ENCODE results near the gene SHISAL1.

SHISAL1 gene

GRCh38 chr22:44207981-44208317, 104.8 kb downstream of the SHISAL1 start:
- DNase-seq (ENCODE audit: low spot score) = no peak

GRCh38 chr22:44207173-44207980, 105.4 kb downstream of the SHISAL1 start:
- no peak for DNase-seq (ENCODE audit: low spot score)

- no peak for DNase-seq (ENCODE audit: low spot score)
Measured at GRCh38 chr22:44206696-44207095, 106.1 kb downstream of the SHISAL1 start.

DNA sequence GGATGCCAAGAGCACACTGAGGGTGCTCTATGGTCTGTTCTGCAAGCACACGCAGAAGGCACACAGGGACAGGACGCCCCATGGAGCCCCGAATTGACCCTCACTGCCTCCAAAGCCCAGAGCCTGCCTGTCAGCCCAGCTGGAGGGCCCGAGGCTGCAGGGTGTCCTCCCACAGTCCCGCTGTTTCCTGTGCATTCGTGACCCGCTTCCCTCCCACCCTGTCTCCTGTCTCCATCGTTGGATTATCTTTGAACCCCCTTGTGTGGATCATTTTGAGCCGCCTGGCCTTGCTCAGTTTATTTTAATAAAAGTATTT, 106.5 kb downstream of the SHISAL1 start:
- DNase-seq (ENCODE audit: low spot score) = no peak

DNA sequence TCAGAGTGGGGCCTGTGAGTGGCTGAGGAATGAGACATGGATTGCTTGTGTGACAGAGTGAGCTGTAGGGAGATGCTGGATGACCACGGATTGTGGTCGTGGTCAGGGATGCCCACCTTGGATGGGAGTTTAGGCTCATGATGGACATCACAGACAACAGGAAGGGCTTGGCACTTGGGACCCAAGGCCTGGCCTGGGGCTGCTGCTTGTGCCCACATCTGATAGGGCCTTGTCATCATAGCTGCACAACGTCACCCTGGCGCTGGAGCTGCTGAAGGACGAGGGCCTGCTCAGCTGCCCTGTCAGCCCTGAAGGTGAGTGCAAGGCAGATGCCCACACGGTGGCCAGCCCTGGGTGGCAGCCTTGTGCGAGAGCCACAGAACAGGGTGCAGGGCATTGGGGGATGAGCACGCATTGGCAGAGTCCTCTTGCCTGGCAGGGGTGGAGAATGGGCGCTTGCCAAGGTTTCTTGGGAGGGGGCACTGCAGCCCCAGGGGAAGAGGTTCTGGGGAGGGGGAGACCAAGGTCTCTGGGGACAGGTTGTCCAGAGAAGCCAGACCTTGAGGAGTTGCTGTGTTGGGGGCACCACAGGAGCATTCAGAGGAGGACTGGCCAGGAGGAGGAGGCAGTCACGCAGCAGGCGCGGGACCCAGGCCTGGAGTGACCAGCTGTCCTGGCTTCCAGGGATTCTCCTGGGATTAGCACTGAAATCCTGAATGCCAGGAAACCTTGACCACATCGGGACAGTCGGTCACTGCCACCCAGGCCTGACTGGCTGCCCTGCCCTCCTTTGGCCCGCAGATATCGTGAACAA, 107.0 kb downstream of the SHISAL1 start:
- DNase-seq (ENCODE audit: low spot score) = no peak

GRCh38 chr22:44204739-44205515, 107.8 kb downstream of the SHISAL1 start:
- DNase-seq (ENCODE audit: low spot score) = no peak

GRCh38 chr22:44203203-44203602, 109.5 kb downstream of the SHISAL1 start:
- DNase-seq (ENCODE audit: low spot score) = no peak

GRCh38 chr22:44202261-44202789, 110.4 kb downstream of the SHISAL1 start:
- DNase-seq (ENCODE audit: low spot score) = no peak

GRCh38 chr22:44201665-44202064, 111.1 kb downstream of the SHISAL1 start:
- DNase-seq (ENCODE audit: low spot score) = no peak

- DNase-seq (ENCODE audit: low spot score) = no peak
Measured at GRCh38 chr22:44200855-44201550, 111.7 kb downstream of the SHISAL1 start.

DNA sequence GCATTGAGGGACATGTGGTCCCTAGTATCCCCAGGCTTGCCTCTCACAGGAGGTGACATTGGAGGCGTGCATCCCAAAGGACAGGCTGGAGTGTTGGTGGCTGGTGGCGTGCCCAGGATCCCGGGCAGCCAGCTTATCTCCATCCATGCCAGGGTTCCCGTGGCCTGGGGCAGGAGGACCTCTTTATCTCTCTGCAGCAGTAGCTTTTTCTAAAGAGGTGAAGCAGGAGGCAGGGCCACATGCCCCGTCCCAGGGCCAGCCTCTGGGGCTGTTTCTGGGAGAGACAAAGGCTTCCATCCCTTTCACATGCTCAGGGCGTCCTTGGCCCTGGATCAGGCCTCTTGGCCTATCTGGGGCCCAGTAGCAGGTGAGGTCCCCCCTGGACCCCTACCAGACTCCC, 112.3 kb downstream of the SHISAL1 start:
- DNase-seq (ENCODE audit: low spot score) = no peak

DNA sequence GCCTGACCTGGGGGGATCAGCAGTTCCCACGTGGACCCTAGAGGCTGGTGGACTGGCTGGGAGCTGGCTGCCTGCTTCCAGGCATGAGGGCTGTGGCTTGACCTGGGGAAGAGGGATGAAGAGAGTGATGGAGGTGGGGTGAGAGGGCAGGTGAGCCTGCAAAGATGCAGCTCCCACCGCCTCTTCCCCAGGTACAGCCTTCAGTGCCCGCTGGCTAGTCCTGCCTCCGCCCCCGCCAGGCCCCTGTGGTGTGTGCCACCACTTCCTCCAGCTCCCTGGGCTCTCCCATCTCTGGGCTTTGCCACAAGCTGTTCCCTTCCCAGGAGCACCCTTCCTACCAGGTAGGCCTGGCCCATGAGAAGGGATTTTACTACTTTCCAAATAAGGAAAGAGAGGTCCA, 112.9 kb downstream of the SHISAL1 start:
- DNase-seq (ENCODE audit: low spot score) = no peak

GRCh38 chr22:44199164-44199563, 113.6 kb downstream of the SHISAL1 start:
- DNase-seq (ENCODE audit: low spot score) = no peak

DNA sequence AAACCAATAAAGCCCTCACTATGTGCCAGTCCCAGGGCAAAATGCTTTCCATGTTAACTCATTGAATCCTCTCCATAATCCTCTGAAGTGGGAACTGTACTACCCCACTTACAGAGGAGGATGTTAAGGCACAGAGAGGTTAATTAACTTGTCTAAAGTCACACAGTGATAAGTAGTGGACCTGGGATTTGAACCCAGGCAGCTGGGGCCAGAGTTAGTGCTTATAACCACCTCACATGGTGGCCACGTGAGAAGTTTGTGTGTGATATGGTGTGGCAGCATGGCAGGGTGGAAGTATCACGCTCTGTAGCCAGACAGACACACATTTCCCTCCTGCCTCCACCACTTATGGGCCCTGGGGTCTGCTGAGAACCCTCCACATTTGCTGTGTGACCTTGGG, 115.5 kb downstream of the SHISAL1 start:
- DNase-seq (ENCODE audit: low spot score) = no peak

- no peak for DNase-seq (ENCODE audit: low spot score)
Measured at GRCh38 chr22:44196731-44197131, 116.0 kb downstream of the SHISAL1 start.

- DNase-seq (ENCODE audit: low spot score) = no peak
Measured at GRCh38 chr22:44196241-44196640, 116.5 kb downstream of the SHISAL1 start.

DNA sequence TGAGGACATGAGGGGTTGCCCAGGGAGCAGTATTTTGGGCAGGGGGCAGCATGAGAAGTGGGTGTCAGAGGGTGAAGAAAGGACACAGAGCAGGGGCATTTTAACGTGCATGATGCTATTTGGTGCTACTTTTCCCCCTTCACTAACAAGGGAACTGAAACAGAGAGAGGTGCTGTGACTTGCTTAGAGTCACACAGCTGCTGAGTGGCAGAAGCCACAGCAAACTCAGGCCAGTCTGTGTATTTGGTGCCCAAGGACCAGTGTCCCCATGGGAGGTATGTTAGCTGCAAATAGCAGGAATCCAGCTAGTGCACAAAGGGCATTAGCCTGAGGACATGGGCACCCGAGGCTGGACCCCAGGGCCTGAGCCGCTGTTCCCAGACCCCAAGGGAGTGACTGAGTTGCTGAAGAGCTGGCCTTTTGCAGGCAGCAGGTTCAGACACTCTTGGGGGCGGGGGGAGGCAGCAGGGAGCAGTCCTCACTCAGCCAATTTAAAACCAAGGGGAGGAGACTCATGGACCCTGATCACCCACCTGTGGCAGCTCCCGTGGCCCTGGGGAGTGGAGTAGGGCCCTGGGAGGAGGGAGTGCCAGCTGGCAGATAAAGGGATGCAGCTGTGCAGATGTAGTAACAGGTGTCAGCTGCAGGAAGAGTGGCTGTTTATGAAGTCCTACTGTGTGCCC, 117.4 kb downstream of the SHISAL1 start:
- DNase-seq (ENCODE audit: low spot score) = no peak

- DNase-seq (ENCODE audit: low spot score) = no peak
Measured at GRCh38 chr22:44194569-44194968, 118.2 kb downstream of the SHISAL1 start.
